NCI-H510A treated with DMSO at 0.1 percent for 48 hours (cell line): ENCODE measurements around the gene PCMT1.

ENCODE experiments used
- DNase-seq: peaks from one replicate; lab custom pipeline; 2025; lab: John Stamatoyannopoulos, UW

Gene PCMT1

GRCh38 chr6:149855040-149855654, 105.6 kb downstream of the PCMT1 start:
- no peak for DNase-seq

- DNase-seq, result peak; percentile 25
These were observed 106.2 kb downstream of the PCMT1 start for GRCh38 chr6:149855741-149856140.

GRCh38 chr6:149856256-149856994, 106.9 kb downstream of the PCMT1 start:
- DNase-seq, result no peak

- DNase-seq, result no peak
These were observed 108.0 kb downstream of the PCMT1 start for GRCh38 chr6:149857541-149857940.

GRCh38 chr6:149859368-149859767, 109.8 kb downstream of the PCMT1 start:
- no peak for DNase-seq

GRCh38 chr6:149859938-149860337, 110.4 kb downstream of the PCMT1 start:
- DNase-seq, result no peak

GRCh38 chr6:149860513-149860833, 110.9 kb downstream of the PCMT1 start:
- no peak for DNase-seq
